ENCODE measurements around the gene OPRD1.
A peak's percentile ranks its signal among the peaks of the same experiment; 100 is the strongest.

Gene OPRD1

DNA sequence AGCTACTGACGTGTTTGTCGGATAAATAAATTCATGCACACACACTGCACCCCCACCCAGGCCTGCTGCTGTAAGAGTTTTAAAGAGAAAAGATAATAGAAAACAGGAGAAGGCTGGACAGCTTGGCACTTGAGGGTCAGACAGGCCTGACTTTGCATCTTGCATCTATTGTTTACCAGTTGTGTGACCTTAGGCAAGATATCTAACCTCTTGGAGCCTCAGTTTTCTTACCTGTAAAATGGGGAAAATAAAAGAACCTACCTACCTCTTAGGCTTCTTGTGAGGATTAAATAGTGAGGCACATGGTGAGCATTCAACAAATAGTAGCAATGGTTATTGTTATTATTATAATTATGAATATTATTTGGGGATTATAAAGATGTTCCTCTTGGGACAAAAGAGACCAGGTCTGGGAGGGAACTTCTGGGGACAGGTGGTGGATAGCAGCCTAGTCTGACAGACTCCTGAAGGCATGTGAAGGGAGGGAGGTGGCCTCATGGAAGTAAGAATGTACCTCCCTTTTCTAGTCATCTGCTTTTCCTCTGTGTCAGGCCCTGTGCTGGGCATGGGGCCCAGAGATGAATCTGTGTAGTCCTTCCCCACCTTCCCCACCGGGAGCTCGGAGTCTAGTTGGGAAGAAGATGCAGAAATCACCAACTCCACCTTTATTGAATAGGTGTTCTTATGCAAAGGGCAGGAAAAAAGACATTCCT is 84.1 kb downstream of the OPRD1 start:
- TF ChIP-seq, protein P1, sequence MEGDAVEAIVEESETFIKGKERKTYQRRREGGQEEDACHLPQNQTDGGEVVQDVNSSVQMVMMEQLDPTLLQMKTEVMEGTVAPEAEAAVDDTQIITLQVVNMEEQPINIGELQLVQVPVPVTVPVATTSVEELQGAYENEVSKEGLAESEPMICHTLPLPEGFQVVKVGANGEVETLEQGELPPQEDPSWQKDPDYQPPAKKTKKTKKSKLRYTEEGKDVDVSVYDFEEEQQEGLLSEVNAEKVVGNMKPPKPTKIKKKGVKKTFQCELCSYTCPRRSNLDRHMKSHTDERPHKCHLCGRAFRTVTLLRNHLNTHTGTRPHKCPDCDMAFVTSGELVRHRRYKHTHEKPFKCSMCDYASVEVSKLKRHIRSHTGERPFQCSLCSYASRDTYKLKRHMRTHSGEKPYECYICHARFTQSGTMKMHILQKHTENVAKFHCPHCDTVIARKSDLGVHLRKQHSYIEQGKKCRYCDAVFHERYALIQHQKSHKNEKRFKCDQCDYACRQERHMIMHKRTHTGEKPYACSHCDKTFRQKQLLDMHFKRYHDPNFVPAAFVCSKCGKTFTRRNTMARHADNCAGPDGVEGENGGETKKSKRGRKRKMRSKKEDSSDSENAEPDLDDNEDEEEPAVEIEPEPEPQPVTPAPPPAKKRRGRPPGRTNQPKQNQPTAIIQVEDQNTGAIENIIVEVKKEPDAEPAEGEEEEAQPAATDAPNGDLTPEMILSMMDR (conservative IDR thresholded peaks at IDR 0.05; ENCODE audit: control insufficient read depth, insufficient read depth, low read depth, low read length), result no peak
- peak; percentile 34 for DNase-seq (ENCODE audit: low read depth)
- H3K4me3 ChIP-seq (ENCODE audit: control insufficient read depth, low read depth, low read length), result no peak overlapping the region

DNA sequence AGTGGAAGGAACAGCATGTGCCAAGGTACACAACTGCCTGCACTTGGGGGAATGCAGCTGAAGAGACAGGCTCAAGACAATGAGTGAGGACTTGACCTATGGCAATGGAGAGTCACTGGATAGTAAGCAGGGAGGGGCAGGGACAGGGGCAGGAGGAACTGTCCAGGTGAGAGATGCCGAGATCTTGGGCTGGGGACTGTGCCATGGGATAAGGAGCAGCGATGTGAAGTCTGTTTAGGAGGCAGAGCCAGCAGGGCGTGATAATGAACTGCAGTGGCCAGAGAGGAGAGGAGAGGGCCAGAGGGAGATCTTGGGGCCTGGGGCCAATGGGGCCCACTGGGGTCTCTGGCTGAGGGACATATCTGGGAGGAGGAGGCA is 84.6 kb downstream of the OPRD1 start:
- no peak overlapping the region for H3K4me3 ChIP-seq (ENCODE audit: control insufficient read depth, low read depth, low read length)
- no peak for DNase-seq (ENCODE audit: low read depth)
- TF ChIP-seq, protein P1 (conservative IDR thresholded peaks at IDR 0.05; ENCODE audit: control insufficient read depth, insufficient read depth, low read depth, low read length), result no peak

GRCh38 chr1:28897789-28898188 is 85.8 kb downstream of the OPRD1 start:
- DNase-seq (ENCODE audit: low read depth), result no peak

DNA sequence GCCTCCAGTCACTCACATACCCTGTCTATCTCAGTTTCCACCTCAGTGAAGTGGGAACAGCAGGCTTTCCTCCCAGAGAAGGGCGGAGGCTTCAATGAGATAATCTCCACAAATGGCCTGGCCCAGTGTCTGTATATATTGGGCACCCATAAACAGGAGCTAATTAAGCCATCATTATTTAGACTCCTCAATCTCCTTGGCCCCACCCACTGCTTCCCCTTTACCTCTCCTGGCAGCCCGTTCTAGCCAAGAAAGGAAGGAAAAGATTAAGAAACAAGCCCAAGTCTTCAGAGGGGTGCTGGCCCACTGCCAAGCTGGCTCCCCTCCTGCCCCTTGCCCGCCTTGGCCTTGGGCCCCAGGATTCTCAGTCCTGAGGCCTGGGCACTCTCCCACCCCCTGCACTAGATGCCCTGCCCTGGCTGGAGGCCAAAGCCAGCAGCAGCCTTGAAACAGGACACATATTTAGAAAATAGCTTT is 86.5 kb downstream of the OPRD1 start:
- TF ChIP-seq, protein P1 (conservative IDR thresholded peaks at IDR 0.05; ENCODE audit: control insufficient read depth, insufficient read depth, low read depth, low read length), result no peak
- H3K4me3 ChIP-seq (ENCODE audit: control insufficient read depth, low read depth, low read length), result no peak overlapping the region
- DNase-seq (ENCODE audit: low read depth), result no peak

More at GRCh38 chr1:28897789-28898188, 85.8 kb downstream of the OPRD1 start:
- TF ChIP-seq, protein P1 (conservative IDR thresholded peaks at IDR 0.05; ENCODE audit: control insufficient read depth, insufficient read depth, low read depth, low read length), result no peak
- no peak overlapping the region for H3K4me3 ChIP-seq (ENCODE audit: control insufficient read depth, low read depth, low read length)

DNA sequence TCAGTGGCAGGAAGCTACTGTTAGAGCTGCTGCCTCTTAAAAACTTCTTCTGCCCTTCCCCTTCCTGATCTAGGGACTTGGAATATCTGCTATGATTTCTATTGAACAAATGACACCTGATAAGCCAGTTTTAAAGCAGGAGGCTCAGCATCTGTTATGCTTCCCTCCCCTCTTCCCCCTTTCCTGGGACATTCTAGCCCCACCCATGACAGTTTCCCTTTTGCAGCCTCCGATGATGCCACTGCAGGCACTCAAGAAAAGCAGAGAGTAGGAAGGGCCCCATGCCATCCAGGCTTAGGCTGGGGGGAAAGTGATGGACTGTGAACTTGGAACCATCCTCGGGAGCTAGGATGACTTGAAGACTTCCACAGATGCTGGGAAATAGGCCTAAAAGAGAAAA is 87.3 kb downstream of the OPRD1 start:
- no peak overlapping the region for H3K4me3 ChIP-seq (ENCODE audit: control insufficient read depth, low read depth, low read length)
- TF ChIP-seq, protein P1 (conservative IDR thresholded peaks at IDR 0.05; ENCODE audit: control insufficient read depth, insufficient read depth, low read depth, low read length), result no peak
- DNase-seq (ENCODE audit: low read depth), result no peak

GRCh38 chr1:28900562-28900961 is 88.6 kb downstream of the OPRD1 start:
- no peak overlapping the region for H3K4me3 ChIP-seq (ENCODE audit: control insufficient read depth, low read depth, low read length)
- DNase-seq (ENCODE audit: low read depth), result no peak
- TF ChIP-seq, protein P1 (conservative IDR thresholded peaks at IDR 0.05; ENCODE audit: control insufficient read depth, insufficient read depth, low read depth, low read length), result no peak

All from fibroblast of mammary gland (primary cell).